ENCODE measurements around the gene FAM135A.

DNA sequence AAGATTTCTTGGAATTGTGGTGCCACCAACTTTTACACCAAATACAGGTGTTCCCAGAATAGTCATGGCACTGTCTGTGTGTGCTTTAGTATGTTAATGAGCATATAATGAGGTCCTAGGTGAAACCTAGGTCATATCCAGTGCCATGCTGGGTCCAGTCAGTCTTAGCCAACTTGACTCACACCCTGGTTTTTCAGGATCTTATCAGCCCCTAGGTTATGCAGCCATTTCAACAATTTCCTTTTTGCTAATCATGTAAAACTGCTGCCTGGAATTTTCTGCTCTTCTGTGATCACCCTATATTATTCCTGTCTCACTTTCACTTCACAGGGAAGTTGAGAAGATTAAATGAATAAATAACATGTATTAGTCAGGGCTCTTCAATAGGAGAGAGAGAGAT lies 177.1 kb downstream of the FAM135A start:
- TF ChIP-seq EZH2 (IDR thresholded peaks at IDR 0.05; ENCODE audit: low read depth, low read length, severe bottlenecking) = no peak
- TF ChIP-seq, protein P1, sequence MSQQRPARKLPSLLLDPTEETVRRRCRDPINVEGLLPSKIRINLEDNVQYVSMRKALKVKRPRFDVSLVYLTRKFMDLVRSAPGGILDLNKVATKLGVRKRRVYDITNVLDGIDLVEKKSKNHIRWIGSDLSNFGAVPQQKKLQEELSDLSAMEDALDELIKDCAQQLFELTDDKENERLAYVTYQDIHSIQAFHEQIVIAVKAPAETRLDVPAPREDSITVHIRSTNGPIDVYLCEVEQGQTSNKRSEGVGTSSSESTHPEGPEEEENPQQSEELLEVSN (IDR thresholded peaks at IDR 0.05) = no peak
- TF ChIP-seq, protein P2, sequence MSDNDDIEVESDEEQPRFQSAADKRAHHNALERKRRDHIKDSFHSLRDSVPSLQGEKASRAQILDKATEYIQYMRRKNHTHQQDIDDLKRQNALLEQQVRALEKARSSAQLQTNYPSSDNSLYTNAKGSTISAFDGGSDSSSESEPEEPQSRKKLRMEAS (IDR thresholded peaks at IDR 0.05) = no peak
- TF ChIP-seq HDAC2 (IDR thresholded peaks at IDR 0.05; ENCODE audit: borderline replicate concordance in 1 of 2, low read depth in 2 of 2, low read length in 2 of 2) = no peak
- no peak for TF ChIP-seq CBX5 (IDR thresholded peaks at IDR 0.05; ENCODE audit: low read depth, low read length)
- TF ChIP-seq EP300 (IDR thresholded peaks at IDR 0.05; ENCODE audit: borderline replicate concordance in 1 of 2, low read depth in 2 of 2, low read length in 2 of 2) = no peak
- TF ChIP-seq, protein P3, sequence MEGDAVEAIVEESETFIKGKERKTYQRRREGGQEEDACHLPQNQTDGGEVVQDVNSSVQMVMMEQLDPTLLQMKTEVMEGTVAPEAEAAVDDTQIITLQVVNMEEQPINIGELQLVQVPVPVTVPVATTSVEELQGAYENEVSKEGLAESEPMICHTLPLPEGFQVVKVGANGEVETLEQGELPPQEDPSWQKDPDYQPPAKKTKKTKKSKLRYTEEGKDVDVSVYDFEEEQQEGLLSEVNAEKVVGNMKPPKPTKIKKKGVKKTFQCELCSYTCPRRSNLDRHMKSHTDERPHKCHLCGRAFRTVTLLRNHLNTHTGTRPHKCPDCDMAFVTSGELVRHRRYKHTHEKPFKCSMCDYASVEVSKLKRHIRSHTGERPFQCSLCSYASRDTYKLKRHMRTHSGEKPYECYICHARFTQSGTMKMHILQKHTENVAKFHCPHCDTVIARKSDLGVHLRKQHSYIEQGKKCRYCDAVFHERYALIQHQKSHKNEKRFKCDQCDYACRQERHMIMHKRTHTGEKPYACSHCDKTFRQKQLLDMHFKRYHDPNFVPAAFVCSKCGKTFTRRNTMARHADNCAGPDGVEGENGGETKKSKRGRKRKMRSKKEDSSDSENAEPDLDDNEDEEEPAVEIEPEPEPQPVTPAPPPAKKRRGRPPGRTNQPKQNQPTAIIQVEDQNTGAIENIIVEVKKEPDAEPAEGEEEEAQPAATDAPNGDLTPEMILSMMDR (IDR thresholded peaks at IDR 0.05; ENCODE audit: control extremely low read depth in 1 of 3, insufficient read depth in 1 of 3, low read depth in 1 of 3, low read length in 3 of 3) = no peak
- no peak for TF ChIP-seq MAFK (IDR thresholded peaks at IDR 0.05; ENCODE audit: low read depth, low read length)
- no peak for TF ChIP-seq POLR2AphosphoS5 (IDR thresholded peaks at IDR 0.05; ENCODE audit: low read depth, low read length)
- no peak for TF ChIP-seq POLR2A (IDR thresholded peaks at IDR 0.05; ENCODE audit: control extremely low read depth in 1 of 2, low read depth in 2 of 2, low read length in 2 of 2)
- no peak for TF ChIP-seq RBBP5 (IDR thresholded peaks at IDR 0.05; ENCODE audit: borderline replicate concordance, low read depth, low read length)
- no peak for TF ChIP-seq HDAC6 (IDR thresholded peaks at IDR 0.05; ENCODE audit: low read depth, low read length)

Measured in H1 (cell line).